ENCODE results near the gene DDX23. TPM values are rescaled to one million over a fixed set of nuclear protein-coding genes. Genes with fewer than 3 reads are reported as not detected.
"Not testable (repeated sequence)": the region's sequence is repeated elsewhere in the genome, so short reads cannot be mapped to it uniquely, and the experiment has no call there.

The DDX23 gene
- total RNA-seq, 1 experiment from 2014 or later, result 167 TPM

DNA sequence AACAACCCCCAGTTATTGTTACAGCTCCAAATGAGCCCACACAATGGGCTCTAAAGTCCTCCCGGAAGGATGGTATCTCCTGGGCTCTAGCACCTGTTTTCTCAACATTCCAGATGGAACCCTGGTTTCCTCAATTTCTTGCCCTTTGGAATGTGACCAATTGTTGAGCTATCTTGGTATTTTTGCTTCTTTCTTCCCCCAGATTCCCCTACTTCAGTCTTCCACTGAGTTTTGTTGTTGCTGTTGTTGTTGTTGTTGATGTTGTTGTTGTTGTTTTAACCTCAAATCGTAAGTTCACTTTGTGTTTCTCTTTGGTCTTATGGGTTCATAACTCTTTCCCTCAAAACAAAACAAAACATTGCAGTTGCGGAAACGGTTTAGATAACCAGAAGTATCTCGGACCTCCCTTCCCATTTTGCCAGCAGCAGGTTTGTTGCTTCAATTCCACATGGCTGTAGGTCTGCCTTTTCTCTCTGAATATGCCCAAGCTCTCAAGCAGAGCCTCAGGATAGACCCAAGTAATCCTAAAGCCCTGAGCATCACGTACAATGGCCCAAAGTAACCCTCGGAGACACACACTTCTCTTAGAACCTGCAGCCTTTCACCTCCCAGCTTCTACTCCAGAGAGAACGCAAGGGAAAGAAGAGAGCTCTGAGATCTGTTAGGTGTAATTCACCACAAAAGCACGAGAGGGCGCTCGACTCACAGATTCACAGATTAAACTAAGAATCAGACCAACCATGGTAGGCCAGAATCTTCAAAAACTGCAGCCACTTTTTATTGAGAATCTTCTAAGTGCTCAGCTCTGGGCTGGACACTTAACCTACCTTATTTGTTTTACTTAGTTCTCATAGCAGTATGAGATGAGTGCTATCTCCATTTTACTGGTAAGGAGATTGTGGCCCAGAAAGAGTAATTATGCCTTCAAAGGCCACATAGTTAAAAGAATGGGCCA lies 1.0 kb upstream of the DDX23 start:
- Histone ChIP-seq H3K9me3 (replicated peaks) (no peaks in the 10 kb centered on the region), H3K27ac (peak overlapping the region; percentile 98)
- DNase-seq, result peak; percentile 83 to 98

DNA sequence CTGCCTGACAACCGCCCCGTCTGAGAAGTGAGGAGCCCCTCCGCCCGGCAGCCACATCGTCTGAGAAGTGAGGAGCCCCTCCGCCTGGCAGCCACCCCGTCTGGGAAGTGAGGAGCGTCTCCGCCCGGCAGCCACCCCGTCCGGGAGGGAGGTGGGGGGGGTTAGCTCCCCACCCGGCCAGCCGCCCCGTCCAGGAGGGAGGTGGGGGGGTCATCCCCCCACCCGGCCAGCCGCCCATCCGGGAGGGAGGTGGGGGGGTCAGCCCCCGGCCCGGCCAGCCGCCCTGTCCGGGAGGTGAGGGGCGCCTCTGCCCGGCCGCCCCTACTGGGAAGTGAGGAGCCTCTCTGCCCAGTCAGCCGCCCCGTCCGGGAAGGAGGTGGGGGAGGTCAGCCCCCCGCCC lies 9.9 kb downstream of the DDX23 start:
- H3K27me3 ChIP-seq; DNase-seq; H3K27ac ChIP-seq; H3K4me1 ChIP-seq; H3K4me3 ChIP-seq; H3K9me3 ChIP-seq (replicated peaks): not testable (repeated sequence)
- peaks cover 76% of the 10 kb centered on the region for H3K36me3 ChIP-seq

More for the DNA sequence above, 1.0 kb upstream of the DDX23 start:
- H3K36me3 ChIP-seq, result peaks cover 8% of the 10 kb centered on the region
- H3K4me1 ChIP-seq, result peaks cover 8% of the 10 kb centered on the region; the same call in 1 of the 2 replicates
- peak overlapping the region; percentile 88 for H3K4me3 ChIP-seq
- H3K27me3 ChIP-seq, result peaks cover 3% of the 10 kb centered on the region; the same call in 1 of the 2 replicates

DNA sequence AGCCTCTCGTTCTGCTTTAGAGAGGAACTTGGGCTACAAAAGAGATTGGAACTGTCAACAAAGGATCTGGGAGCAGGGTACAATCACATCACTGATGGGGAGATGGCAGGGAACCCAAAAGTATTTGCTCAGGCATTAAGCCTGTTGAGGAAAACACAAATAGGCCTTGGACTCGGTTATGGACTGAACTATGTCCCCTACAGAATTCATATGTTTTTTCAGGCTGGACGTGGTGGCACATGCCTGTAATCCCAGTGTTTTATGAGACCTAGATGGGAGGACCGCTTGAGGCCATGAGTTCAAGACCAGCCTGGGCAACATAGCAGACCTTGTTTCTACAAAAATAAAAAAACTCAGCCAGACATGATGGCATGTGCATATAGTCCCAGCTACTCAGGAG lies 13.9 kb downstream of the DDX23 start:
- Histone ChIP-seq H3K4me3 (no peak overlapping the region), H3K4me1 (no peaks in the 10 kb centered on the region), H3K9me3 (replicated peaks) (no peaks in the 10 kb centered on the region), H3K36me3 (peaks cover 79% of the 10 kb centered on the region), H3K27ac (no peak overlapping the region), H3K27me3 (no peaks in the 10 kb centered on the region)
- DNase-seq, result no peak

DNA sequence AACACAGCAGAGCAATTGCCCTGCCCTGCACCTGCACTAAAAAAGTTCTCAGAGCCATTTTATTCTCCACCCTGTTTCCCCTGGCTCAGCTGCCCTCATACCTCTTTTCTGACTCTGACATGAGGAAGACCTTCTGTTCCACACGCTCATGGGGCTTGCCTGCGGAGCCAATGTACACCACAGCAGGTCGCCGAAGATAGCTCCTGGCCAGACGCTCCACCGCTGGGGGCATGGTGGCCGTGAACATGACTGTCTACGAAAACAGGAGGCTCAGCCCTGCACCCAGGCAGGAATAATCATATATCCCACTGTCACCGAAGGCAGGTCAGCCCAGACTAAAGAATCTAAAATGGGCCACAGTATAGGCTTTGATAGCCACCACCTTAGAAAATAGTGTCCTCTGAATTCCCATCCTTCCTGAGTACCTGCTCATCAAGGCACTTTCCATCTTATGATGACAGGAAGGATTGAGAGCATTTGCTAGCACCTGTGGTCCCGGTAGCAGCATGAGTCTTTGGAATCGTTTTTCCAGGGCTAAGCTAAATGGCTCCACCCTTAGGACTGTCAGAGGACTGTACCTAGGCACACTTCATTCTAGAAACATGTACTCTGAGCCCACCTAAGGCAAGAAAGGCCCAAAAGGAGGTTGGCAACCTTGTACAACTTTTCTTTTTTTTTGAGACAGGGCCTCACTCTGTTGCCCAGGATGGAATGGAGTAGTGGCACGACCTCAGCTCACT lies 19.5 kb downstream of the DDX23 start:
- Histone ChIP-seq H3K4me1 (no peaks in the 10 kb centered on the region), H3K36me3 (peaks cover 87% of the 10 kb centered on the region), H3K27me3 (no peaks in the 10 kb centered on the region), H3K27ac (no peak overlapping the region), H3K9me3 (replicated peaks) (no peaks in the 10 kb centered on the region), H3K4me3 (no peak overlapping the region)
- no peak for DNase-seq

DNA sequence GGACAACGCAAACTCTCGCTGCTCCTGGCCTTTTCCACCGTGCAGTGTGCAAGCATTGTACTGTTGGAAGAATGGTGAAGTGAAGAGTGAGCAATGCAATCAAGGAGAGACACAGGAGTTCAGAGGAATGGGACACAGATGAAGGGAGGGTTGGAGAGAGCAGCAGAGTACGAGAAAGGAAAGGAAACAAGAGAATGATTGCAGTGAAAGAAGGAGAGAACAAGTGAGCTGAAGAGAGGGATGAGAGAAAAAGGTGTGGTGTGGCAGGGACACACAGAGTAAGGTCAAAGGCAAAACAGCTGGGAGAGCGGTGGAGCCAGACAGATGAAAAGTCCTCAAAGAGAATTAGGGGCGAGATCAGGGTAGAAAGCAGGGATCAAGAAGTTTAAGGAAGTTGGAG lies 20.7 kb downstream of the DDX23 start:
- no peaks in the 10 kb centered on the region for H3K27me3 ChIP-seq
- peaks cover 83% of the 10 kb centered on the region for H3K36me3 ChIP-seq
- no peak overlapping the region for H3K4me3 ChIP-seq
- H3K4me1 ChIP-seq, result no peaks in the 10 kb centered on the region
- H3K9me3 ChIP-seq (replicated peaks), result no peaks in the 10 kb centered on the region
- no peak for DNase-seq
- H3K27ac ChIP-seq, result no peak overlapping the region

DNA sequence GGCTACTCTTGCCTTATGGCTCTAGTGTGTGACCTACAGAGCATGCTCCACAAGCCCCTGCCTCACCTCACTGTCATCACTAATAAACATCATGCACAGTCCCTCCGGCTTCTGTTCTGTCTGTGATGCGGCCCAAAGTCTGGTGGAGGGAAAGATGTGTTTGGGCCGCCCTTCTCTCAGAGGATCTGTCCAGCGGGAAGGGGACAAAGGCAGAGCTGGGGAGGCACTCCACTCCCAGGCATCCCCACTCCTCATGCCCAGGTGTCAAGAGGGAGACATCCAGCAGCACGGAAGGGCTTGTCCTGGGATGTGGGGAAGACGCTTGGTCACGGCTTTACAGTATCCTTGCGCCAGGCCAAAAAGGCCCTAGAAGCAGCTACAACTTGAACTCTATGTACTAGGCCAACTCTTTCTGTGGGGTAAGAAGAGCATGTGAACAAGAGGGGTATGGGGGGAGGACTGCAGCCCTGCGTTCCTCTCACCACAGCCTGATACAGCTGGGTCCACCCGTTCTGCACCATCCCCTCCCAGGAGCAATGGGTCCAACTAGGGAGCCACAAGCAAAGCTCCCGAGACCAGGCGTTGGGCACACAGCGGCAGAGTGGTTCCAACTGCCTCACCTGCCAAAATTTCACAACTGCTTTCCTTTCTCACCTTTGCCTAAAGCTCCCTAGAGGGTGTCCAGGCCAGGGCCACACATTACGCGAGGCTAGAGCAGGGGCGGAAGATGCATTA lies 23.0 kb downstream of the DDX23 start:
- DNase-seq, result no peak
- H3K4me1 ChIP-seq, result no peaks in the 10 kb centered on the region
- H3K9me3 ChIP-seq (replicated peaks), result no peaks in the 10 kb centered on the region
- H3K36me3 ChIP-seq, result peaks cover 61% of the 10 kb centered on the region
- no peak overlapping the region for H3K4me3 ChIP-seq
- H3K27ac ChIP-seq, result no peak overlapping the region
- no peaks in the 10 kb centered on the region for H3K27me3 ChIP-seq

DNA sequence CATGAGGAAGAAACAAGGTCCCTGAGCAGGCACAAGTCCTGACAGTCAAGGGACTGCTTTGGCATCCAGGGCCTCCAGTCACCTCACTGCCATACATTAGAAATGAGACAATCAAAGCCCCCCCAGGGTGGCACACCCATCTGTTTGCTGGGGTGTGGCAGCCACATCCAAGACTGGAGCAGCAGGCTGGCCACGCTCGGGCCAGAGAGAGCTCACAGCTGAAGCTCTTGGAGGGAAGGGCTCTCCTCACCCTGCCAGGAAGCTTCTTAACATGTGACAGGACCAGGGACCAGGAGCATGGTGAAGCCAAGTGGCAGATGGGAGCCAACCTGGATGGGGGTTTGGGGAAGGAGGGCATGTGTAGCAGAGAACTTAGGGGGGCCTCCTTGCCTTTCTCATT lies 23.7 kb downstream of the DDX23 start:
- DNase-seq, result no peak
- Histone ChIP-seq H3K4me3 (no peak overlapping the region), H3K9me3 (replicated peaks) (no peaks in the 10 kb centered on the region), H3K36me3 (peaks cover 54% of the 10 kb centered on the region), H3K27me3 (no peaks in the 10 kb centered on the region), H3K27ac (no peak overlapping the region), H3K4me1 (no peaks in the 10 kb centered on the region)

DNA sequence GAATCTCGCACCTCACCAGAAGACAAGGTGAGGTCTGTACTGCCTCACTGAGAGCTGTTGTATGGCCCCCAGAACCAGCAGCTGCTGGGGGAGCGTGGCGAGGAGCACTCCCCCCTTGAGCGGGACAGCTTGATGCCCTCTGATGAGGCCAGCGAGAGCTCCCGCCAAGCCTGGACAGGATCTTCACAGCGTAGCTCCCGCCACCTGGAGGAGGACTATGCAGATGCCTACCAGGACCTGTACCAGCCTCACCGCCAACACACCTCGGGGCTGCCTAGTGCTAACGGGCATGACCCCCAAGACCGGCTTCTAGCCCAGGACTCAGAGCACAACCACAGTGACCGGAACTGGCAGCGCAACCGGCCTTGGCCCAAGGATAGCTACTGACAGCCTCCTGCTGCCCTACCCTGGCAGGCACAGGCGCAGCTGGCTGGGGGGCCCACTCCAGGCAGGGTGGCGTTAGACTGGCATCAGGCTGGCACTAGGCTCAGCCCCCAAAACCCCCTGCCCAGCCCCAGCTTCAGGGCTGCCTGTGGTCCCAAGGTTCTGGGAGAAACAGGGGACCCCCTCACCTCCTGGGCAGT lies 24.4 kb downstream of the DDX23 start:
- Histone ChIP-seq H3K4me1 (no peaks in the 10 kb centered on the region), H3K27me3 (no peaks in the 10 kb centered on the region), H3K27ac (no peak overlapping the region), H3K36me3 (peaks cover 47% of the 10 kb centered on the region), H3K4me3 (no peak overlapping the region), H3K9me3 (replicated peaks) (no peaks in the 10 kb centered on the region)
- no peak for DNase-seq

DNA sequence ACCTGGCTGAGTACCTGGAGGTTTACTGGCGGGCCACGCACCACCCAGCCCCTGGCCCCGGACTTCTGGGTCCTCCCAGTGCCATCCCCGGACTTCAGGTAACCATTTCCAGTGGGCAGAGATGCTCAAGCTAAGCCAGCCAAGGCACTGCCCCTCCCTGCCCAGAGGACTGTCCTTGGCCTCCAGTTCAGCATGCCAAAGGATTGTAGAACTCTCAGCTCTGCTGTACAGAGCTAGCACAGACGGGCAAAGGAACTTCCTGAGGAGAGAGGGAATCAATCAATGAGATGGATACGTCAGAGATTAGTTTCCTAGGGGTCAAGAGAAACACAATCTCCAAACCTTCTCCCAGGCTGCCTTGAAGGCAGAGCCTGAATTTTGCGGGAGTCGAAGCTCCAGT lies 24.9 kb downstream of the DDX23 start:
- DNase-seq, result no peak
- Histone ChIP-seq H3K36me3 (peaks cover 41% of the 10 kb centered on the region), H3K27ac (no peak overlapping the region), H3K4me1 (no peaks in the 10 kb centered on the region), H3K4me3 (no peak overlapping the region), H3K9me3 (replicated peaks) (no peaks in the 10 kb centered on the region), H3K27me3 (no peaks in the 10 kb centered on the region)

DNA sequence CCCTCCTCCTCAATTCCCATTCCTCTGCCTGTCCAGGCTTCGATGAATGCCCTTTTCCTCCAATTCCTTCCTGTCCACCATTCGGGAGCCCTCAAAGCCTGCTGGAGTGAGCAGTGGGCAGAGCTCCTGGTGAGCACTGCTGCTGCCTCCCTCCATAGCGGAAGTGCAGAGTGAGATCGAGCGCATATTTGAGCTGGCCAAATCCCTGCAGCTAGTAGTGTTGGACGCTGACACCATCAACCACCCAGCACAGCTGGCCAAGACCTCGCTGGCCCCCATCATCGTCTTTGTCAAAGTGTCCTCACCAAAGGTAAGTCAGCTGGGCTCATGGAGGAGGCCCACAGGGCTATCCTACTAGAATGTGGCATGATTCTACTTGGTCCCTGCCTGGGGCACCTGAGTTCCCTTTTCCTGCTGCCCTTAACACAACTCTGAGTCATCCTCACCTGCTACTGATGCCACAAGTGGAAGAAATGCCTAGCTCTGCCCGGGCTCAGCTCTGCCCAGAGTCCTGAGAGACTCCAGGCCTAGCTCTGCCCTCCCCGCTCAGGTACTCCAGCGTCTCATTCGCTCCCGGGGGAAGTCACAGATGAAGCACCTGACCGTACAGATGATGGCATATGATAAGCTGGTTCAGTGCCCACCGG lies 25.6 kb downstream of the DDX23 start:
- Histone ChIP-seq H3K27me3 (no peaks in the 10 kb centered on the region), H3K4me3 (no peak overlapping the region), H3K9me3 (replicated peaks) (no peaks in the 10 kb centered on the region), H3K4me1 (no peaks in the 10 kb centered on the region), H3K36me3 (peaks cover 34% of the 10 kb centered on the region), H3K27ac (no peak overlapping the region)
- no peak for DNase-seq

DNA sequence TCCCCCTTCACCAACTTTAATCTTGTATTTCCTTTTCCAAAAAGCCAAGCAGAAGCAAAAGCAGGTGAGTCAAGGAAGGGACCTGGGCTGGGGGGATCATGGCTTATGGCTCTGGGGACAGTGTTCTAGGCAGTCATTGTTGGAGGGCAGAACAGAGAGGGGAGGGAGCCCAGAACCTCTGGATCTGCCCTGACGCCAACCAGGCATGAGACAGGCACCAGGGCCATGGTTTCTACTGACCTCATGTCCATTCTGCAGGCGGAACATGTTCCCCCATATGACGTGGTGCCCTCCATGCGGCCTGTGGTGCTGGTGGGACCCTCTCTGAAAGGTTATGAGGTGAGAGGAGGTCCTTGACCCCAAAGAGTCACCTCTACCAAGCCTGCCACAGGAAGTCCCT lies 27.1 kb downstream of the DDX23 start:
- no peaks in the 10 kb centered on the region for H3K27me3 ChIP-seq
- H3K9me3 ChIP-seq (replicated peaks), result no peaks in the 10 kb centered on the region
- H3K27ac ChIP-seq, result no peak overlapping the region
- no peak for DNase-seq
- H3K4me1 ChIP-seq, result no peaks in the 10 kb centered on the region
- peaks cover 24% of the 10 kb centered on the region for H3K36me3 ChIP-seq
- H3K4me3 ChIP-seq, result no peak overlapping the region

DNA sequence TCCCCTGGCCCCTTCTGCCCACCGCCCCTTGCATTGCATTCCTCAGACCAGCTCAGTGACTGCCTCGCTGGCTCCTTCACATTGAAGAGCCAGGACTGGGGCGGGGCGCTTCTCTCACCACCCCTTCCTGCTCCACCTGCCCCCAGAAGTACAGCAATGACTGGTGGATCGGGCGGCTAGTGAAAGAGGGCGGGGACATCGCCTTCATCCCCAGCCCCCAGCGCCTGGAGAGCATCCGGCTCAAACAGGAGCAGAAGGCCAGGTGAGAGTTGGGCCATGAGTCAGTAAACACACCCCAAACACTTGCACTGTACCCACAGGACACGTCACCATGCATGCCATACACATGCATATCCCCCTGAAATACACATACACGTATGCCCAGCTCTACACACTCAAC lies 27.9 kb downstream of the DDX23 start:
- H3K27me3 ChIP-seq, result no peaks in the 10 kb centered on the region
- peaks cover 20% of the 10 kb centered on the region for H3K36me3 ChIP-seq
- no peaks in the 10 kb centered on the region for H3K9me3 ChIP-seq (replicated peaks)
- no peak overlapping the region for H3K27ac ChIP-seq
- DNase-seq, result no peak
- no peaks in the 10 kb centered on the region for H3K4me1 ChIP-seq
- H3K4me3 ChIP-seq, result no peak overlapping the region

DNA sequence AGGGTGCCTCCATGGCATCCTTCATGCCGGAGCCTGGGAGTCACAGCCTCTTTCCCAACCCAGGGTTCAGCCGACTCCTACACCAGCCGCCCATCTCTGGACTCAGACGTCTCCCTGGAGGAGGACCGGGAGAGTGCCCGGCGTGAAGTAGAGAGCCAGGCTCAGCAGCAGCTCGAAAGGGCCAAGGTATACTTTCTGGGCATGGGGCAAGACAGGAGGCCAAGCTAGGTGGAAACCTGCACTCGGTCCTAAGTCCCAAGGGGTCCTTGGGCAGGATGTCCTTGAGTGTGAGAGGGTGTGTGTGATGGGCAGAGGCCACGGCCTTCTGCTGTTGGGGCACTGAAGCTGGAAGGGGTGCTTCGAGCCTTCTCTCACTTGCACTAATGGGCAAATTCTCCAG lies 28.7 kb downstream of the DDX23 start:
- DNase-seq, result no peak
- Histone ChIP-seq H3K36me3 (peaks cover 12% of the 10 kb centered on the region), H3K4me1 (no peaks in the 10 kb centered on the region), H3K4me3 (no peak overlapping the region), H3K27ac (no peak overlapping the region), H3K9me3 (replicated peaks) (no peaks in the 10 kb centered on the region), H3K27me3 (no peaks in the 10 kb centered on the region)

DNA sequence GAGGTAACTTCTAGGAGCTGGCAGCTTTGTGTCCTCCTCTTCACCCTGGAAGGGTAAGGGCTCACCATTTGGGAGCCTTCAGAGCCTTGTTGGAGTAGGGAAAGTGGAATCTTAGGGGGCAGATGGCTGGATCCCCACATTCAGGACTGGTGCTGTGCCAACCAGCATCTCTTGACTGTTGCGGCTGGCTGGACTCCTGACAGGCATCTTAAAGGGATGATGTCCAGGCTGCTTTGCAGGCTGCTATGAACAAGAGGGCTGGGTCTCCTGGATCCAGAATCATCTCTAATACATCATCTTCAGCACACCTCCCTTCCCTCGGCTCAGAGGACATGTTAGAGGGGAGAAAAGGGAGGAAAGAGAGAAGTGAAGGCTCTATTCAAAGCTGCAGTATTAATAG lies 29.3 kb downstream of the DDX23 start:
- Histone ChIP-seq H3K4me3 (no peak overlapping the region), H3K27ac (no peak overlapping the region), H3K27me3 (no peaks in the 10 kb centered on the region; the same call in 1 of the 2 replicates), H3K9me3 (replicated peaks) (no peaks in the 10 kb centered on the region), H3K36me3 (peaks cover 11% of the 10 kb centered on the region; the same call in 1 of the 2 replicates), H3K4me1 (no peaks in the 10 kb centered on the region; the same call in 1 of the 2 replicates)
- no peak for DNase-seq
